Activated CD8-positive, alpha-beta memory T cell treated with anti-CD3 and anti-CD28 coated beads, Interleukin-2, amount 50 U/mL, for 1 hour (primary cell): ENCODE measurements around the gene NHLRC2.

Experiments
- DNase-seq: peaks from one replicate; pipeline ENCODE4 v3.0.0-alpha.2; 2020; ENCODE audit errors: extremely low read depth

NHLRC2 gene

GRCh38 chr10:113911113-113911512, 56.7 kb downstream of the NHLRC2 start:
- DNase-seq = no peak

- no peak for DNase-seq
Observed at GRCh38 chr10:113911839-113912238, 57.4 kb downstream of the NHLRC2 start.

GRCh38 chr10:113912582-113912981, 58.1 kb downstream of the NHLRC2 start:
- no peak for DNase-seq

GRCh38 chr10:113914956-113915355, 60.5 kb downstream of the NHLRC2 start:
- no peak for DNase-seq

- no peak for DNase-seq
Observed at GRCh38 chr10:113915540-113915939, 61.1 kb downstream of the NHLRC2 start.

- DNase-seq = no peak
Observed at GRCh38 chr10:113916053-113916452, 61.6 kb downstream of the NHLRC2 start.

DNA sequence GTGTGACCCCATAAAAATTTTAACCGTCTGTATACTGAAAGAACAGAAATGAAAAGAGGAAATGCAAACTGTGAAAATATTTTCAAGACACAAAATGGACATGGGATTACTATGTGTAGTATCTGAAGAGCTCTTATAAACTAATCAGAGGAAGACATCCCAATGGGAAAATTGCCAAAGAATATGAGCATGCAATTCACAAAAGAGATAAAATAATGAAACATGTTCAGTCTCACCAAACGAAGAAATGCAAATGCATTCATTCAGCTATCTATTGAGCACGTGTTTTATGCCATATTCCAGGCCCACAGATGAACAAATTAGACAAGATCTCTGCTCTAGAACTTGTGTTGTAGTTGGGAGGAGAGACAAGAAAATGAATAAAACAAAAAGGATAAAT, 63.2 kb downstream of the NHLRC2 start:
- no peak for DNase-seq

DNA sequence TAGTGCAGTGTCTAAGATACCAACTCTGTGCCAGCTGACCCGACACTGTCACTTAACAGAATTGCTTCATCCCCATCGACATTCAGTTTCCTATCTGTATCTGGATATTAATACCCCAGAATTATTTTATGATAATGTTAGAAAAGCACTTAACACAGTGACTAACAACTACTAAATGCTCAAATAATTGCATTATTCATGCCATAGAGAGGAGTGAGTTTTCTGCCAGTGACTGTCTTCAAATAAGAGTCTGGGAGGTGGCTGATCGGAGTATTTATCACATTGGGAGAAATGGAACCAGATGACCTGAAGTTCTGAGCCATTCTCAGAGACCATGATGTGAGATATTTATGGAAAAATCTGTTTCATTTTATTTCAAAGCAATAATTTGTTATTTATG, 65.7 kb downstream of the NHLRC2 start:
- no peak for DNase-seq

- no peak for DNase-seq
Observed at GRCh38 chr10:113920875-113921274, 66.4 kb downstream of the NHLRC2 start.

DNA sequence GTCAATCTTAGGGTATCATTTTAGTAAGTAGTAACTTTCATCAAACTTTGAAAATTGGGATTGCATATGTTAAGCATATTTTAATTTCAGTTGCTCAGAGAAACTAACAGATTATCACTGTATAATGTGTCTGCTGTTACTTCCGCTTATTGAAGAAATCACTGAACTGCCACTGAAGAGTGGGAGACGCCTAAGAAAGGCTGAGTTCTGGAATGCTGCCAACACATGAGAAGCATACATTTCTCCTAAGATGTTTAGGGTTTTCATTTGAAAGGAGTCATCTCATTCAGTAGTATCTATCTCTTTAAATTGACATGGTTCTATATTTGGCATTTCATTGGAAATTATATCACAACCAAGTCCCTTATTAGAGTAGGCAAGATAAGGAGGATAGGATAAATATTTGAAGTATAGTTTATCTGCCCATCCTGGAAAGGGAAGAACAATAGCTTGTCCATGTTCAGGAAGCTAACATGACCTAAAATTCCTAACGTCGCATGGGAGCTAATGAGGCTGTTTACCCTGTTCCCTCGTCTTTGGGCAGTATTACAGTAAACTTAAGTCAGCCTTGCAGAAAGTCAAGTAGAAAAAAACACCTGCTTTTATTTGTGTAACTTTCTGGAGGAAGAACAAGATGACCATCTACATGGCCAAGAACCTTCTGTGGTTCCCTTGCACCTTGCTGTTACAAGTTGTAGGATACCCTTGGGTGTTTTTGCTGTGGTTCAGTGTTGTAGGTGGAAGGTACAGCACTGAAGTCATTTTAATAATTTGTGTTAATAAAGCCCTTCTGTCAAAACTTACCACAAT, 67.3 kb downstream of the NHLRC2 start:
- DNase-seq = no peak

- no peak for DNase-seq
Observed at GRCh38 chr10:113922787-113923570, 68.5 kb downstream of the NHLRC2 start.

DNA sequence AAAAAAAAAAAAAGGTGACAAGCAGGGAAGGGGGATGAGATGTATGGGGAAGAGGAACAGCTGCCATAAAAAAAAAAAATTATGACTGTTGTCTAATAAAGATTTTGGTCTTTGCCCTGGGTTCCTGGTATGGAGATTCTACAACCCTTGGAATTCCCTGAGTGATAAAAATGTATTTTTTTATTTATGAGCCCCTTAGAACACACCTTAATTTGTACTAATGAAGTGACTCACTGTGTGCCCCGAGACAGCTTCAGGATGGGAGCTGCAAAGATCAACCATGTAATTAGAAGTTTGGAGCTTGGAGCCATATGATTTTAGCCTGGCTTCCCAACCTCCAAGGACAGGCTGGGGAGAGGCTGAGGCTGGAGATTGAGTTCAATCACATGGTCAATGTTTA, 69.7 kb downstream of the NHLRC2 start:
- no peak for DNase-seq

DNA sequence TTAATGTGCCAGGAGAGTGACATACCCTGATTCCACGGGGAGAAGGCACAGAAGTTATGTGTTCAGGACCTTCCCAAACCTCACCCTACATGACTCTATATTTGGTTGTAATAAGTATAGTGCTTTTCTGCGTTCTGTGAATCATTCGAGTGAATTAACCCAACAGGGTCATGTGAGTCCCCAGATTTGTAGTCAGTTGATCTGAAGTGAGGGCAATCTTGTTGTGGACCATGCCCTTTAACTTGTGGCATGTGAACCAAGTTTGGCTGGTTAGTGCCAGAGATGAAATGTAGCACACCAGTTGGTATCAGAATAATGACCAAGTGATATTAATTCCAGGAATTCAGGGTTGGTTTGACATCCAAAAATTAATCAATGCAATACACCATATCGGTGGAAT, 70.2 kb downstream of the NHLRC2 start:
- DNase-seq = no peak

GRCh38 chr10:113927440-113927839, 73.0 kb downstream of the NHLRC2 start:
- no peak for DNase-seq

DNA sequence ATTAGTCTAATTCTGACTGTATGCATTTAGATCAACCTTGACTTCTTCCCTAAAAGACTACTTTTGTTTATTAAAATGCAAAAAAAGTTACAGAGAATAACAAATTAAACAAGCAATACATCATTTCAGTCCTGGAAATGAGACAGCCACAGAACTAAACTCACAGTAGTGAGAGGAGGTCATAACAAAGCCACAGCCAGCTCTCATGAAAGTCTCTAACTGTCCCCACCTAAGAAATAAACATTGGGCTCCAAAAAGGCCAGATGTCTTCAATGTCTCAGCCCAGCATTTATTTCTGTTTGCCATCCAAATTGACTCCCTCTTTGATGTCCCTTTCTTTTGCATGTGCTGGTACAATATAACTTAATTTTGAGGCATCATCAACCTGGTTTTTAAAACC, 74.4 kb downstream of the NHLRC2 start:
- no peak for DNase-seq

- DNase-seq = no peak
Observed at GRCh38 chr10:113929522-113929921, 75.1 kb downstream of the NHLRC2 start.

DNA sequence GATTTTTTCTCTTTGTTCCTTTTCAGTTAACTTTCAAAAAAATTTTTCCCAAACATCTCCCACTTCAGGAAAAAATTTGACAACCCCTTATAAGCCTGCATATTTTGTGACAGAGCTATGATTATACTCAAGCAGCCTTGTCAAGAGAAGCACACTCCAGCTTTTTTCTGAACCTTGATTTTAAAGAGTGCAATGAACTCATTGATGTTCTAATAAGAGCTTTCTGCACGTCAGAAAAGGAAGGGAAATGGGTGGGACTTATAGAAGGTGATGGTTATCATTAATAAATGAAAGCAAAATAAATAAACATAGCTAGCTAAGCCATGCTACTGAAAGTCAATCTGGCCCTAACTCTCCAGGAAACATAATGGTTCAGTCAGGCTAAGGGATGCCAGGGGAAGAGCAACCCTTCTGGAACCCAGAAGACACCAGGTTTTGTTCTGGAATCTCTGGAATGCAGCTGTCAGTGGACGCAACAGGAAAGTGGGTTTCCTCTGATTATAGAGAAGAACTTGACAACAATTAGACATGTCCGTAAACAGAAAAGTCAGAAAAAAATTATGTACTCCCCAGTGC, 76.1 kb downstream of the NHLRC2 start:
- DNase-seq = no peak

DNA sequence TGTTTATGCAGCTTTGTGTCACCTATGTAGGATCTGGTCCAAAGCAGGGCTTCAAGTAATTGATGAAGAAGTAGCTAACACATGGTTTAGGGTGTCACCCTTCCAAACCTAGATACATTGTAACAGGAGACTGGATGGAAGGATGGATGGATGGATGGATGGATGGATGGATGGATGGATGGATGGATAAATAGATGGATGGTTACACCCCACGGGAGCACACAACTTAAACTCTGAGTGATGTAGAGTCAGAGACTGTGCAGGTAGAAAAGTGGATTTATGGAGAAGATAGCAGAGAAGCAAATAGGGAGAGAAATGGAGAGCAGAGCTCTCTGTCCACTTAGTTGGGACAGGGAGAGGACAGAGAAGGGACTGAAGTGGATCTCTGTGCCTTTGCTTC, 78.4 kb downstream of the NHLRC2 start:
- no peak for DNase-seq

GRCh38 chr10:113933894-113934532, 79.6 kb downstream of the NHLRC2 start:
- no peak for DNase-seq

DNA sequence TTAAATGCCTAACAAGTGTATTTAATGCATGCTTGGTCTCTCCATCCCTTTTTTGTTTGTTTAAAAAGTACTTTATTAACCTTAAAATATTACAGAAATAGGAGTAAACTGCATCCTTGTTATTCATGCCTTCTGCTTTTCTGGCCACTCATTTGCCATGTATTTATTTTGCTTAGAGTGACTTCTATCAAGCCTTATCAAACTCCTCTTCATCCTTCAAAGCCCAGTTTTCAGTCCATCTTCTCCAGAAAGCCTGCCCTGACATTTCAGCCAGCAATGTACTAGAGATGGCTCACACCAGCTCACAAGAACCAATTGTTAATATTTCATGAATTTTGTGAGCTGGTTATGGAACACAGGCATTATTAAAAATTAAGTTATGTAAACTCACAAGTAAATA, 82.8 kb downstream of the NHLRC2 start:
- no peak for DNase-seq

- no peak for DNase-seq
Observed at GRCh38 chr10:113937756-113938155, 83.3 kb downstream of the NHLRC2 start.

DNA sequence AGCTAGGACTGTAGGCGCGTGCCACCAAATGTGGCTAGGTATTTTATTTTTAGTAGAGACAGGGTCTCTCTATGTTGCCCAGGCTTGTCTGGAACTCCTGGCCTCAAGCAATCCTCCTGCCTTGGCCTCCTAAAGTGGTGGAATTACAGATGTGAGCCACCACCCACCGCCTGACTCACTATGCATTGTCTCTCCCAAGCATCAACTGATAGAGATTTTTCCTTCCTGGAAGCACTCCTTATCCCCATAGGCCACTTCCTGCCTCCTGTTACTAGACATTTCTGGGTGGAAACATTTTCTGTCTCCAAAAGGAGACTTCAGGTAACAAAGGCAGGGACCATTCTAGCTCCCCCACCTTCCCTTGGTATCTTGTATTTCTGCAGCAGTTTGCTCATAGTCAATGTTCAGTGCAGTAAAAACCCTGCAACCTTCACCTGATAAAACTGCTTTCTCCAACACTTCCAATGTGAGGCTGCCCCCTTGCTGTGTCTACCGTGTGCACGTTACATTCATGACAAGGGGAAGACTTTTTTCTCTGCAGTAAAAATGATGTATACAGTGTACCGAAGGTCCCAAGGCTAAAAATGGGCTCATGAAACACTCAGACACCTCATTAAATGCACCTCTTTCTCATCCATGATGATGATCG, 84.9 kb downstream of the NHLRC2 start:
- no peak for DNase-seq
